Measurements from ENCODE around the gene NRP2.

DNA sequence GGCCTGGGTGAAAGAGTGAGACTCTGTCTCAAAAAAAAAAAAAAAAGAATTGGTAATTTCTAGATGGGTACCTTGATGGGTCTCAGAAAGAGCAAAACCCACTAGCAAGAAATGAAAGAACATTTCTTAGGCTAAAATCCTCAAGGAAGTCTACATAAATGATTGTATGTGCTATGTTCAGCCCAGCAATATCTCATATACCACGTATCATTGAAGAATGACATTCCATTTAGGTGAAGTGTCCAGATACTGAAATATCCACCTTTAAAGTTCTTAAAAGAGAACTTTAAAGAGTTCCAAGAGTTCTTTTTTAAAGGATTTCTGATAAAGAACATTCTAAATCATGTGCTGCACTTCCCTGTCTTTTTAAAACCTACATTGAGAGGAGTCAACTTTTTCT lies 19.2 kb downstream of the NRP2 start:
- TF ChIP-seq, protein P1, sequence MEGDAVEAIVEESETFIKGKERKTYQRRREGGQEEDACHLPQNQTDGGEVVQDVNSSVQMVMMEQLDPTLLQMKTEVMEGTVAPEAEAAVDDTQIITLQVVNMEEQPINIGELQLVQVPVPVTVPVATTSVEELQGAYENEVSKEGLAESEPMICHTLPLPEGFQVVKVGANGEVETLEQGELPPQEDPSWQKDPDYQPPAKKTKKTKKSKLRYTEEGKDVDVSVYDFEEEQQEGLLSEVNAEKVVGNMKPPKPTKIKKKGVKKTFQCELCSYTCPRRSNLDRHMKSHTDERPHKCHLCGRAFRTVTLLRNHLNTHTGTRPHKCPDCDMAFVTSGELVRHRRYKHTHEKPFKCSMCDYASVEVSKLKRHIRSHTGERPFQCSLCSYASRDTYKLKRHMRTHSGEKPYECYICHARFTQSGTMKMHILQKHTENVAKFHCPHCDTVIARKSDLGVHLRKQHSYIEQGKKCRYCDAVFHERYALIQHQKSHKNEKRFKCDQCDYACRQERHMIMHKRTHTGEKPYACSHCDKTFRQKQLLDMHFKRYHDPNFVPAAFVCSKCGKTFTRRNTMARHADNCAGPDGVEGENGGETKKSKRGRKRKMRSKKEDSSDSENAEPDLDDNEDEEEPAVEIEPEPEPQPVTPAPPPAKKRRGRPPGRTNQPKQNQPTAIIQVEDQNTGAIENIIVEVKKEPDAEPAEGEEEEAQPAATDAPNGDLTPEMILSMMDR (IDR thresholded peaks at IDR 0.05) = no peak
- TF ChIP-seq EZH2 (IDR thresholded peaks at IDR 0.05) = no peak
- TF ChIP-seq EZH2phosphoT487 (IDR thresholded peaks at IDR 0.05) = no peak
